Left lung (tissue), 10 donors: ENCODE measurements around the gene AASS. TPM values are rescaled to one million over a fixed set of nuclear protein-coding genes. Genes with fewer than 3 reads are reported as not detected.
A peak's percentile ranks its signal among the peaks of the same experiment; 100 is the strongest.

Experiments used
- ATAC-seq: fragments of 200-7000 bp; cut with Tn5 transposase; one replicate; pipeline ENCODE4 v1.9.1; 2020; ENCODE audit warnings: moderate library complexity
- DNase-seq, 4 donors: peaks; one replicate each; pipeline ENCODE4 v3.0.0-alpha.2; 2013 to 2020
- H3K27ac ChIP-seq, 2 donors: fragments of 200-600 bp; sonication (generic) in 1 of 2; one replicate each; pipeline versions ENCODE4 v1.5.0 to v1.8.0; 2020 to 2021
- H3K27me3 ChIP-seq, 2 donors: fragments of 200-600 bp; sonication (generic) in 1 of 2; one replicate each; pipeline versions ENCODE4 v1.5.0 to v1.8.0; 2020 to 2021
- H3K36me3 ChIP-seq, 2 donors: fragments of 200-600 bp; sonication (generic) in 1 of 2; one replicate each; pipeline versions ENCODE4 v1.5.0 to v1.8.0; 2020 to 2021
- H3K4me1 ChIP-seq, 2 donors: fragments of 200-600 bp; one replicate each; pipeline ENCODE4 v1.8.0; 2021
- H3K4me3 ChIP-seq, 2 donors: fragments of 200-600 bp; sonication (generic) in 1 of 2; one replicate each; pipeline versions ENCODE4 v1.5.0 to v1.8.0; 2020 to 2021; ENCODE audit warnings: mild to moderate bottlenecking in 1 of 2
- H3K9me3 ChIP-seq, 2 donors: fragments of 200-600 bp; sonication (generic) in 1 of 2; one replicate each; pipeline versions ENCODE4 v1.5.0 to v1.8.0; 2020 to 2021
- intact Hi-C, 2 donors: fragments of 100-400 bp; cut with DNase I; formaldehyde crosslinking; loops; one replicate each; pipeline versions ENCODE4 v1.11.2 to v1.14.2; 2022
- polyA plus RNA-seq, 6 donors: library from polyadenylated mRNA; unstranded; fragments of 120-200 nt; gene quantifications; one replicate each; pipeline ENCODE4 v1.2.1, GENCODE V29; 2013; ENCODE audit not compliant: insufficient read length in 6 of 6
- total RNA-seq, 2 donors: library from RNA; stranded (reverse); fragmentation: NEBNext Ultra II Directional; extraction: Animal tissue kit (Norgen Biotek cat#: 25700); gene quantifications; one replicate each; pipeline ENCODE4 v1.2.1, GENCODE V29; 2021
- TF ChIP-seq, protein P1 (sequence below), 2 donors: fragments of 200-600 bp; sonication (generic) in 1 of 2; IDR thresholded peaks; one replicate each; pipeline versions ENCODE4 v1.5.0 to v1.8.0; 2021; ENCODE audit warnings: antibody characterized with exemption in 2 of 2
- donor health status: DM: no; HTN: yes; CAD: no.
- donor health status: DM: no; HTN: no; CAD: no.

AASS gene
- total and polyA plus RNA-seq, 8 donors: 27.4 to 70.5 (median 59.5) TPM

- no peaks in the 10 kb centered on the region for H3K9me3 ChIP-seq
- DNase-seq (peak in 1 of 4 donors; percentile 10), ATAC-seq (peak; percentile 53)
- TF ChIP-seq, protein P1, sequence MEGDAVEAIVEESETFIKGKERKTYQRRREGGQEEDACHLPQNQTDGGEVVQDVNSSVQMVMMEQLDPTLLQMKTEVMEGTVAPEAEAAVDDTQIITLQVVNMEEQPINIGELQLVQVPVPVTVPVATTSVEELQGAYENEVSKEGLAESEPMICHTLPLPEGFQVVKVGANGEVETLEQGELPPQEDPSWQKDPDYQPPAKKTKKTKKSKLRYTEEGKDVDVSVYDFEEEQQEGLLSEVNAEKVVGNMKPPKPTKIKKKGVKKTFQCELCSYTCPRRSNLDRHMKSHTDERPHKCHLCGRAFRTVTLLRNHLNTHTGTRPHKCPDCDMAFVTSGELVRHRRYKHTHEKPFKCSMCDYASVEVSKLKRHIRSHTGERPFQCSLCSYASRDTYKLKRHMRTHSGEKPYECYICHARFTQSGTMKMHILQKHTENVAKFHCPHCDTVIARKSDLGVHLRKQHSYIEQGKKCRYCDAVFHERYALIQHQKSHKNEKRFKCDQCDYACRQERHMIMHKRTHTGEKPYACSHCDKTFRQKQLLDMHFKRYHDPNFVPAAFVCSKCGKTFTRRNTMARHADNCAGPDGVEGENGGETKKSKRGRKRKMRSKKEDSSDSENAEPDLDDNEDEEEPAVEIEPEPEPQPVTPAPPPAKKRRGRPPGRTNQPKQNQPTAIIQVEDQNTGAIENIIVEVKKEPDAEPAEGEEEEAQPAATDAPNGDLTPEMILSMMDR (IDR thresholded peaks at IDR 0.05): no peak
- H3K27ac ChIP-seq: no peak overlapping the region
- no peak overlapping the region for H3K4me3 ChIP-seq
- H3K36me3 ChIP-seq: no peaks in the 10 kb centered on the region
- H3K27me3 ChIP-seq: no peaks in the 10 kb centered on the region
- H3K4me1 ChIP-seq: no peaks in the 10 kb centered on the region
- intact Hi-C loops: no loop called here
Observed at GRCh38 chr7:122166740-122167139, 22.7 kb upstream of the AASS start.

- Histone ChIP-seq H3K4me3 (no peak overlapping the region), H3K27me3 (no peaks in the 10 kb centered on the region), H3K4me1 (no peaks in the 10 kb centered on the region), H3K36me3 (no peaks in the 10 kb centered on the region), H3K27ac (no peak overlapping the region), H3K9me3 (no peaks in the 10 kb centered on the region)
- peak; percentile 47 for ATAC-seq
- TF ChIP-seq, protein P1 (IDR thresholded peaks at IDR 0.05): no peak
- intact Hi-C loops: no loop called here
- DNase-seq: no peak
Observed at GRCh38 chr7:122166275-122166674, 22.2 kb upstream of the AASS start.

DNA sequence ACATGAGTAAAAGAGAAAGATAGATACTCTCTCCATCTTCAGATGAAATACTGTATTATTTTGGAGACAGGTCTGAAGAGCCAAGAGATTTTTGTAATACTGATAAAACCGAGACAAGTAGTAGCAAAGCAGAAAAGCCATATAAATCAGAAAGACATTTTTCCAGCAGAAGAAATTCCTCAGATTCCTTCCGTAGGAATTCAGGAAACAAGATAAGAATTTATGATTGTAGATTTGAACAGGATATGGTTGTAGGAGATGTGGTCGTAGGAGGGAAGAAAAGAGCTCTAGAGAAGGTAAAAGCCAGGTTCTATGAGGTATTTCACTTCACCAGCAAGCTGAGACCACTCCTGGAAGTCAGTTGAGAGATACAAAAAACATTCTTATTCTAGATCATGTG is 17.6 kb upstream of the AASS start:
- intact Hi-C loops: no loop called here
- Histone ChIP-seq H3K4me3 (no peak overlapping the region), H3K27ac (no peak overlapping the region), H3K27me3 (no peaks in the 10 kb centered on the region), H3K9me3 (no peaks in the 10 kb centered on the region), H3K36me3 (no peaks in the 10 kb centered on the region), H3K4me1 (no peaks in the 10 kb centered on the region)
- no peak for DNase-seq
- TF ChIP-seq, protein P1 (IDR thresholded peaks at IDR 0.05): no peak
- no peak for ATAC-seq

DNA sequence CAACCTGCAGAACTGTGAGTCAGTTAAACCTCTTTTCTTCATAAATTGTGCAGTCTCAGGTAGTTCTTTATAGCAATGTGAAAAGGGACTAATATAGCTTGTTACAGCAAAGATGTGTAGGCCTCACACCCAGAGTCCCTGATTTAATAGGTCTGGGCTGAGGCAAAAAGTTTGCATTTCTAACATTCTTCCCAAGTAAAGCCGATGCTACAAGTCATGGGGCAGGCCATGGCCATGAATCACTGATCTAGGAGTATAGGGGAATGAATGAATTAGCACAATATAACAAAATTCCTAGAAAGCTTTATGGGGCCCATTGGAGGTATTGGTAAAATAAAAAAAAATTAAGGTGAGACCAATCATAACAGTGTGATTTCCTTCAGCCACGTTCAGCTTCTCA is 11.5 kb upstream of the AASS start:
- no peak for ATAC-seq
- no peak overlapping the region for H3K27ac ChIP-seq
- H3K27me3 ChIP-seq: no peaks in the 10 kb centered on the region
- no peaks in the 10 kb centered on the region for H3K4me1 ChIP-seq
- TF ChIP-seq, protein P1 (IDR thresholded peaks at IDR 0.05): no peak
- DNase-seq: no peak
- intact Hi-C loops: no loop called here
- H3K9me3 ChIP-seq: no peaks in the 10 kb centered on the region
- no peak overlapping the region for H3K4me3 ChIP-seq
- H3K36me3 ChIP-seq: no peaks in the 10 kb centered on the region

DNA sequence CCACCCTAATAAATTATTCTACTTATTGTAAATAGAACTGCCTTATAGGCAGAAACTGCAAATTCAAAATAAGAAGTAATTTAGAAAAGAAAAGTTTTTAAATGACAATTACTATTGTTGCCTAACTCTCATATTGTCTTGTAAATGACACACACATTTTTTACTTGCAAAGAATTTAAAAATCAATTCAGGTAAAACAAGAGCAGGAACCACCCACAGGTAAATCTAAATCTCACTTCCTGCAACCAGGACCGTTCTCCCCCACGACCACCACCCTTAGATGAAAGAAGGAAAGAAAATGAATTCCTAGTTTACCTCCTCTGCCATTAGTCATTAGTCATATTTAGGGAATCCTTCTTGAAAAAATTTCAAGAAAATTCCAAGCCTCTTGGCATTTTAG is 4.8 kb upstream of the AASS start:
- no peak overlapping the region for H3K4me3 ChIP-seq
- intact Hi-C loops: no loop called here
- no peaks in the 10 kb centered on the region for H3K9me3 ChIP-seq
- no peaks in the 10 kb centered on the region for H3K4me1 ChIP-seq
- no peaks in the 10 kb centered on the region for H3K36me3 ChIP-seq
- no peak for DNase-seq
- no peak for ATAC-seq
- no peaks in the 10 kb centered on the region for H3K27me3 ChIP-seq
- H3K27ac ChIP-seq: no peak overlapping the region
- TF ChIP-seq, protein P1 (IDR thresholded peaks at IDR 0.05): no peak
